OCI-LY7 (cell line): ENCODE measurements around the gene KIAA1549.
A peak's percentile ranks its signal among the peaks of the same experiment; 100 is the strongest.

Source experiments
- CTCF ChIP-seq: fragments of 200-600 bp; sonication (generic); conservative IDR thresholded peaks from 2 replicates; pipeline ENCODE4 v1.5.1; 2014; ENCODE audit warnings: mild to moderate bottlenecking, antibody characterized with exemption, low read length, moderate library complexity, mixed read lengths
- EZH2phosphoT487 ChIP-seq: fragments of 200-600 bp; sonication (generic); IDR thresholded peaks from 2 replicates; pipeline ENCODE4 v1.6.1; 2018; ENCODE audit warnings: low read depth, borderline replicate concordance, mild to moderate bottlenecking, mixed run types, antibody characterized with exemption, low read length, moderate library complexity, mixed read lengths

GRCh38 chr7:138865843-138866242, 115.3 kb downstream of the KIAA1549 start:
- TF ChIP-seq CTCF (peak; percentile 73), EZH2phosphoT487 (no peak)
